HCT116 (cell line): ENCODE data around the gene ABHD3. TPM values are rescaled to one million over a fixed set of nuclear protein-coding genes. Genes with fewer than 3 reads are reported as not detected.
A peak's percentile ranks its signal among the peaks of the same experiment; 100 is the strongest.

Experiments used
- ATAC-seq: fragments of 200-7000 bp; cut with Tn5 transposase; 2 replicates; pipeline ENCODE4 v1.9.1; 2020; ENCODE audit warnings: mild to moderate bottlenecking, moderate library complexity
- BruUV-seq: library from RNA; stranded (reverse); fragments of 400-500 nt; replicated peaks from 2 replicates; lab custom pipeline; 2021; lab: Mats Ljungman, UMichigan
- CTCF ChIA-PET: fragments of 300-600 bp; sonication (Branson Sonifier 250); formaldehyde crosslinking; loops from one replicate; lab custom pipeline; 2021; ENCODE audit warnings: antibody characterized with exemption; lab: Charles Lee
- POLR2A ChIA-PET: fragments of 300-600, 350-600 bp; sonication (Branson Sonifier 250); formaldehyde crosslinking; loops from one replicate; lab custom pipeline; 2021; ENCODE audit warnings: antibody characterized with exemption; lab: Charles Lee
- RAD21 ChIA-PET, 2 experiments: fragments of 300-600 bp; sonication (Branson Sonifier 250); formaldehyde crosslinking; loops; one replicate each; lab custom pipeline; 2023; ENCODE audit warnings: low total read pairs in 2 of 2; ENCODE audit not compliant: uncharacterized antibody in 2 of 2, unreplicated experiment in 2 of 2, low non-redundant PET in 1 of 2; lab: Charles Lee
- DNase-seq: peaks from one replicate; pipeline ENCODE4 v3.0.0-alpha.2; 2010; ENCODE audit warnings: low read depth, low spot score
- H2AFZ ChIP-seq: fragments of 200-600 bp; shearing (Covaris generic), sonication (generic); 2 replicates; pipeline ENCODE4 v1.6.1; 2017; ENCODE audit warnings: low read depth, mixed run types, mixed read lengths, antibody characterized with exemption, low read length; ENCODE audit not compliant: poor library complexity, severe bottlenecking
- H3K27ac ChIP-seq: 2 replicates; pipeline ENCODE4 v1.5.1; 2012; ENCODE audit warnings: low read depth, low read length
- H3K27me3 ChIP-seq: fragments of 200-600 bp; sonication (generic); 2 replicates; pipeline ENCODE4 v1.6.1; 2016; ENCODE audit warnings: mixed run types, low read length, mixed read lengths; ENCODE audit not compliant: insufficient read depth
- H3K36me3 ChIP-seq, 2 experiments: fragments of 200-500 bp in 1 of 2; fragments of 200-600 bp in 1 of 2; sonication (Bioruptor generic) in 1 of 2; sonication (generic) in 1 of 2; 2 replicates each; pipeline versions ENCODE4 v1.5.1 to v1.6.1; 2014 to 2016; ENCODE audit warnings: low read length in 2 of 2, inconsistent platforms in 1 of 2, mixed read lengths in 1 of 2, mixed run types in 1 of 2; ENCODE audit not compliant: insufficient read depth in 2 of 2, control insufficient read depth in 1 of 2
- H3K4me1 ChIP-seq, 2 experiments: fragments of 200-600 bp in 1 of 2; sonication (generic) in 1 of 2; 2 replicates each; pipeline versions ENCODE4 v1.5.1 to v1.6.1; 2012 to 2017; ENCODE audit warnings: low read length in 2 of 2, inconsistent platforms in 1 of 2, mild to moderate bottlenecking in 1 of 2, mixed read lengths in 1 of 2, mixed run types in 1 of 2, moderate library complexity in 1 of 2; ENCODE audit not compliant: insufficient read depth in 2 of 2, control insufficient read depth in 1 of 2
- H3K4me2 ChIP-seq: fragments of 200-600 bp; sonication (generic); 2 replicates; pipeline ENCODE4 v1.6.1; 2017; ENCODE audit warnings: mixed run types, low read length, mixed read lengths
- H3K4me3 ChIP-seq, 2 experiments: fragments of 200-600 bp in 1 of 2; sonication (generic) in 1 of 2; replicated peaks in 1 of 2; 2 replicates each; pipeline ENCODE4 v1.5.1; 2011 to 2016; ENCODE audit warnings: low read length in 2 of 2, control low read depth in 1 of 2, low read depth in 1 of 2, mild to moderate bottlenecking in 1 of 2, mixed read lengths in 1 of 2, mixed run types in 1 of 2
- H3K79me2 ChIP-seq: fragments of 200-600 bp; sonication (generic); 2 replicates; pipeline ENCODE4 v1.6.1; 2017; ENCODE audit warnings: mild to moderate bottlenecking, mixed run types, low read length, moderate library complexity, mixed read lengths; ENCODE audit not compliant: insufficient read depth
- H3K9ac ChIP-seq: fragments of 200-600 bp; sonication (generic); 2 replicates; pipeline ENCODE4 v1.6.1; 2016; ENCODE audit warnings: low read length, mixed read lengths
- H3K9me2 ChIP-seq: fragments of 200-600 bp; sonication (generic), shearing (Covaris generic); 2 replicates; pipeline ENCODE4 v1.6.1; 2017; ENCODE audit warnings: mixed run types, mild to moderate bottlenecking, moderate library complexity; ENCODE audit not compliant: insufficient read depth
- H3K9me3 ChIP-seq, 2 experiments: fragments of 200-500 bp in 1 of 2; fragments of 200-600 bp in 1 of 2; sonication (Bioruptor generic) in 1 of 2; sonication (generic) in 1 of 2; 2 replicates each; pipeline ENCODE4 v1.6.1; 2014 to 2017; ENCODE audit warnings: low read length in 2 of 2, mixed read lengths in 2 of 2, inconsistent platforms in 1 of 2, low read depth in 1 of 2, mild to moderate bottlenecking in 1 of 2, mixed run types in 1 of 2, moderate library complexity in 1 of 2; ENCODE audit not compliant: control insufficient read depth in 1 of 2, insufficient read depth in 1 of 2
- H4K20me1 ChIP-seq: fragments of 200-600 bp; sonication (generic), shearing (Covaris generic); 2 replicates; pipeline ENCODE4 v1.6.1; 2017; ENCODE audit warnings: mixed run types, mild to moderate bottlenecking, moderate library complexity; ENCODE audit not compliant: insufficient read depth
- CTCF ChIP-seq, 3 experiments: fragments of 200-600 bp in 1 of 3; sonication (generic) in 1 of 3; IDR thresholded peaks in 2 of 3; conservative IDR thresholded peaks in 1 of 3; 2 replicates each; pipeline ENCODE4 v1.5.1; 2012 to 2017; ENCODE audit warnings: low read depth in 2 of 3, low read length in 2 of 3, antibody characterized with exemption in 1 of 3, borderline replicate concordance in 1 of 3, control low read depth in 1 of 3, mild to moderate bottlenecking in 1 of 3, mixed read lengths in 1 of 3, mixed run types in 1 of 3, moderate library complexity in 1 of 3; ENCODE audit not compliant: insufficient read depth in 1 of 3
- SIN3A ChIP-seq: IDR thresholded peaks from 2 replicates; pipeline ENCODE4 v1.6.1; 2012; ENCODE audit warnings: low read depth
- ZBTB33 ChIP-seq: IDR thresholded peaks from 2 replicates; pipeline ENCODE4 v1.6.1; 2011; ENCODE audit warnings: mild to moderate bottlenecking, low read length, moderate library complexity; ENCODE audit not compliant: insufficient replicate concordance; ENCODE audit errors: extremely low read depth
- ZNF274 ChIP-seq: fragments of 200-500 bp; sonication (Bioruptor generic); IDR thresholded peaks from 2 replicates; pipeline ENCODE4 v1.6.1; 2014; ENCODE audit warnings: mild to moderate bottlenecking, low read depth, low read length, inconsistent platforms
- intact Hi-C: fragments of 100-400 bp; cut with micrococcal nuclease; formaldehyde crosslinking; loops from 2 replicates; pipeline ENCODE4 v1.10.0; 2022
- total RNA-seq: library from RNA; stranded (reverse); gene quantifications from one replicate; pipeline ENCODE4 v1.2.1, GENCODE V29; 2021; ENCODE audit not compliant: unreplicated experiment
- TF ChIP-seq, protein P1 (sequence below): IDR thresholded peaks from 2 replicates; pipeline ENCODE4 v1.6.1; 2012; ENCODE audit warnings: low read depth
- TF ChIP-seq, protein P2 (sequence below): IDR thresholded peaks from 2 replicates; pipeline ENCODE4 v1.6.1; 2012

The ABHD3 gene
- total RNA-seq, 1 experiment from 2014 or later: 29.9 TPM

GRCh38 chr18:21743166-21743832 is 38.7 kb upstream of the ABHD3 start (continued):
- TF ChIP-seq, protein P1, sequence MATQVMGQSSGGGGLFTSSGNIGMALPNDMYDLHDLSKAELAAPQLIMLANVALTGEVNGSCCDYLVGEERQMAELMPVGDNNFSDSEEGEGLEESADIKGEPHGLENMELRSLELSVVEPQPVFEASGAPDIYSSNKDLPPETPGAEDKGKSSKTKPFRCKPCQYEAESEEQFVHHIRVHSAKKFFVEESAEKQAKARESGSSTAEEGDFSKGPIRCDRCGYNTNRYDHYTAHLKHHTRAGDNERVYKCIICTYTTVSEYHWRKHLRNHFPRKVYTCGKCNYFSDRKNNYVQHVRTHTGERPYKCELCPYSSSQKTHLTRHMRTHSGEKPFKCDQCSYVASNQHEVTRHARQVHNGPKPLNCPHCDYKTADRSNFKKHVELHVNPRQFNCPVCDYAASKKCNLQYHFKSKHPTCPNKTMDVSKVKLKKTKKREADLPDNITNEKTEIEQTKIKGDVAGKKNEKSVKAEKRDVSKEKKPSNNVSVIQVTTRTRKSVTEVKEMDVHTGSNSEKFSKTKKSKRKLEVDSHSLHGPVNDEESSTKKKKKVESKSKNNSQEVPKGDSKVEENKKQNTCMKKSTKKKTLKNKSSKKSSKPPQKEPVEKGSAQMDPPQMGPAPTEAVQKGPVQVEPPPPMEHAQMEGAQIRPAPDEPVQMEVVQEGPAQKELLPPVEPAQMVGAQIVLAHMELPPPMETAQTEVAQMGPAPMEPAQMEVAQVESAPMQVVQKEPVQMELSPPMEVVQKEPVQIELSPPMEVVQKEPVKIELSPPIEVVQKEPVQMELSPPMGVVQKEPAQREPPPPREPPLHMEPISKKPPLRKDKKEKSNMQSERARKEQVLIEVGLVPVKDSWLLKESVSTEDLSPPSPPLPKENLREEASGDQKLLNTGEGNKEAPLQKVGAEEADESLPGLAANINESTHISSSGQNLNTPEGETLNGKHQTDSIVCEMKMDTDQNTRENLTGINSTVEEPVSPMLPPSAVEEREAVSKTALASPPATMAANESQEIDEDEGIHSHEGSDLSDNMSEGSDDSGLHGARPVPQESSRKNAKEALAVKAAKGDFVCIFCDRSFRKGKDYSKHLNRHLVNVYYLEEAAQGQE: no peak
- TF ChIP-seq ZNF274: no peak
- no peak for TF ChIP-seq ZBTB33
- TF ChIP-seq, protein P2, sequence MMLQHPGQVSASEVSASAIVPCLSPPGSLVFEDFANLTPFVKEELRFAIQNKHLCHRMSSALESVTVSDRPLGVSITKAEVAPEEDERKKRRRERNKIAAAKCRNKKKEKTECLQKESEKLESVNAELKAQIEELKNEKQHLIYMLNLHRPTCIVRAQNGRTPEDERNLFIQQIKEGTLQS: no peak

GRCh38 chr18:21742315-21742687 is 37.7 kb upstream of the ABHD3 start:
- RAD21 ChIA-PET: no interaction called here
- POLR2A ChIA-PET: no interaction called here
- H2AFZ ChIP-seq: no peak overlapping the region
- TF ChIP-seq CTCF (IDR thresholded peaks at IDR 0.05 in 2 of 3, conservative IDR thresholded peaks at IDR 0.05 in 1 of 3; ENCODE audit: borderline replicate concordance in 1 of 3, insufficient read depth in 1 of 3, low read depth in 2 of 3, low read length in 2 of 3) (no peak), SIN3A (no peak)
- TF ChIP-seq, protein P1: no peak
- peak overlapping the region; percentile 77 to 80 for H3K4me3 ChIP-seq
- H3K27ac ChIP-seq: peak overlapping the region; percentile 92; the same call in 1 of the 2 replicates
- peaks cover 11 to 21% of the 10 kb centered on the region in 2 experiments for H3K4me1 ChIP-seq
- no peaks in the 10 kb centered on the region for H3K9me2 ChIP-seq
- DNase-seq: no peak
- H4K20me1 ChIP-seq: no peaks in the 10 kb centered on the region
- no peaks in the 10 kb centered on the region for H3K27me3 ChIP-seq
- intact Hi-C loops: loop anchor here (5.0 kb wide), 2 partner anchors 40 to 130 kb away; partner anchors contain the start of genes ABHD3 and SNRPD1
- no peaks in the 10 kb centered on the region for H3K36me3 ChIP-seq
- H3K9me3 ChIP-seq: no peaks in the 10 kb centered on the region
- peak overlapping the region; percentile 90 for H3K9ac ChIP-seq
- H3K4me2 ChIP-seq: peak overlapping the region; percentile 90
- BruUV-seq: no TSS peak
- CTCF ChIA-PET: interaction anchor here (1.7 kb wide), 1 partner anchor 142 kb away, joined by 7 read pairs; the partner anchor contains the start of gene ESCO1
- peaks cover 56% of the 10 kb centered on the region for H3K79me2 ChIP-seq
- no peak for ATAC-seq
